H1 (cell line): ENCODE results near the gene DMRT1. TPM values are rescaled to one million over a fixed set of nuclear protein-coding genes. Genes with fewer than 3 reads are reported as not detected.

Experiments used
- CTCF ChIA-PET: fragments of 300-600 bp; sonication (Branson Sonifier 250); formaldehyde crosslinking; loops from one replicate; lab custom pipeline; 2021; ENCODE audit not compliant: partially characterized antibody; lab: Charles Lee
- POLR2A ChIA-PET: fragments of 300-600 bp; sonication (Branson Sonifier 250); formaldehyde crosslinking; loops from one replicate; lab custom pipeline; 2021; ENCODE audit warnings: inconsistent platforms; ENCODE audit not compliant: partially characterized antibody; lab: Charles Lee
- DNase-seq, 2 experiments: peaks; one replicate each; pipeline versions ENCODE4 v3.0.0 to v3.0.0-alpha.2; 2010 to 2022; ENCODE audit warnings: low spot score in 2 of 2, low read depth in 1 of 2, mixed read lengths in 1 of 2
- FAIRE-seq: peaks from 2 replicates; lab custom pipeline; 2011; peaks lifted over from hg19 to GRCh38; lab: Jason Lieb, UNC
- H2AFZ ChIP-seq: 2 replicates; pipeline ENCODE4 v1.8.1; 2012; ENCODE audit warnings: low read length, inconsistent platforms
- H2AK5ac ChIP-seq: 2 replicates; pipeline ENCODE4 v1.6.1; 2013; ENCODE audit warnings: low read depth, low read length
- H2BK120ac ChIP-seq: replicated peaks from 2 replicates; pipeline ENCODE3; 2013; ENCODE audit warnings: low read depth, low read length, inconsistent platforms
- H2BK12ac ChIP-seq: 2 replicates; pipeline ENCODE4 v1.6.1; 2013; ENCODE audit warnings: low read depth, low read length
- H2BK15ac ChIP-seq: 2 replicates; pipeline ENCODE4 v1.6.1; 2013; ENCODE audit warnings: low read length
- H2BK20ac ChIP-seq: 2 replicates; pipeline ENCODE4 v1.6.1; 2013; ENCODE audit warnings: low read length
- H2BK5ac ChIP-seq: 2 replicates; pipeline ENCODE4 v1.6.1; 2013; ENCODE audit warnings: low read depth, low read length
- H3K14ac ChIP-seq: 2 replicates; pipeline ENCODE4 v1.6.1; 2013; ENCODE audit warnings: inconsistent platforms; ENCODE audit not compliant: insufficient read length
- H3K18ac ChIP-seq: 2 replicates; pipeline ENCODE4 v1.6.1; 2013; ENCODE audit warnings: low read length; ENCODE audit errors: extremely low read depth
- H3K23ac ChIP-seq: 2 replicates; pipeline ENCODE4 v1.6.1; 2013; ENCODE audit warnings: inconsistent platforms; ENCODE audit not compliant: insufficient read length
- H3K23me2 ChIP-seq: 2 replicates; pipeline ENCODE4 v1.6.1; 2013; ENCODE audit warnings: low read depth, low read length
- H3K27ac ChIP-seq: 2 replicates; pipeline ENCODE4 v1.6.1; 2011; ENCODE audit warnings: low read depth, low read length, inconsistent platforms
- H3K27me3 ChIP-seq, 4 experiments: replicated peaks in 1 of 4; 1 replicate in 1 of 4; 2 replicates in 3 of 4; pipeline versions ENCODE4 v1.6.1 to v1.8.1; 2011 to 2013; ENCODE audit warnings: low read length in 3 of 4, mild to moderate bottlenecking in 3 of 4, inconsistent platforms in 2 of 4, mixed read lengths in 2 of 4, moderate library complexity in 1 of 4; ENCODE audit not compliant: control insufficient read depth in 3 of 4, insufficient read depth in 3 of 4; ENCODE audit errors: extremely low read depth in 1 of 4
- H3K36me3 ChIP-seq, 4 experiments: 2 replicates each; pipeline versions ENCODE4 v1.6.1 to v1.8.1; 2011 to 2013; ENCODE audit warnings: mild to moderate bottlenecking in 4 of 4, low read length in 3 of 4, moderate library complexity in 2 of 4, control low read depth in 1 of 4, inconsistent platforms in 1 of 4; ENCODE audit not compliant: insufficient read depth in 4 of 4, control insufficient read depth in 2 of 4
- H3K4ac ChIP-seq: replicated peaks from 2 replicates; pipeline ENCODE3; 2013; ENCODE audit warnings: low read length, low read depth, mixed read lengths, inconsistent platforms; ENCODE audit not compliant: insufficient read length
- H3K4me1 ChIP-seq, 4 experiments: replicated peaks in 1 of 4; 1 replicate in 1 of 4; 2 replicates in 3 of 4; pipeline versions ENCODE4 v1.6.1 to v1.8.1; 2011 to 2013; ENCODE audit warnings: low read length in 3 of 4, inconsistent platforms in 2 of 4, mixed read lengths in 1 of 4; ENCODE audit not compliant: insufficient read depth in 4 of 4, control insufficient read depth in 3 of 4
- H3K4me2 ChIP-seq, 2 experiments: 2 replicates each; pipeline versions ENCODE4 v1.6.1 to v1.8.1; 2011 to 2013; ENCODE audit warnings: low read depth in 2 of 2, low read length in 2 of 2, control low read depth in 1 of 2, inconsistent platforms in 1 of 2, mild to moderate bottlenecking in 1 of 2; ENCODE audit not compliant: insufficient read depth in 1 of 2
- H3K4me3 ChIP-seq, 4 experiments: fragments of 200-600, 300-600 bp in 1 of 4; sonication (generic), shearing (Covaris generic), sonication (Bioruptor Twin) in 1 of 4; 2 replicates each; pipeline versions ENCODE4 v1.5.1 to v1.8.1; 2011 to 2016; ENCODE audit warnings: low read length in 4 of 4, low read depth in 3 of 4, control low read depth in 2 of 4, inconsistent platforms in 2 of 4, mild to moderate bottlenecking in 2 of 4, mixed read lengths in 1 of 4, moderate library complexity in 1 of 4; ENCODE audit not compliant: insufficient read depth in 2 of 4; ENCODE audit errors: extremely low read depth in 1 of 4
- H3K56ac ChIP-seq: replicated peaks from 2 replicates; pipeline ENCODE3; 2013; ENCODE audit warnings: low read depth, mild to moderate bottlenecking, mixed read lengths, low read length, inconsistent platforms; ENCODE audit not compliant: insufficient read length
- H3K79me1 ChIP-seq: 2 replicates; pipeline ENCODE4 v1.6.1; 2013; ENCODE audit warnings: low read depth, low read length, control low read depth
- H3K79me2 ChIP-seq, 2 experiments: 2 replicates each; pipeline versions ENCODE4 v1.6.1 to v1.8.1; 2012 to 2013; ENCODE audit warnings: low read length in 2 of 2, mild to moderate bottlenecking in 2 of 2, inconsistent platforms in 1 of 2; ENCODE audit not compliant: insufficient read depth in 2 of 2, control insufficient read depth in 1 of 2
- H3K9ac ChIP-seq, 4 experiments: replicated peaks in 1 of 4; 1 replicate in 1 of 4; 2 replicates in 3 of 4; pipeline versions ENCODE4 v1.6.1 to v1.8.1; 2011 to 2013; ENCODE audit warnings: low read depth in 3 of 4, low read length in 3 of 4, control low read depth in 2 of 4, mild to moderate bottlenecking in 2 of 4, moderate library complexity in 2 of 4, inconsistent platforms in 1 of 4; ENCODE audit errors: extremely low read depth in 1 of 4
- H3K9me3 ChIP-seq, 2 experiments: 2 replicates each; pipeline versions ENCODE4 v1.6.1 to v1.8.1; 2012 to 2013; ENCODE audit warnings: mild to moderate bottlenecking in 2 of 2, moderate library complexity in 2 of 2, control low read depth in 1 of 2, inconsistent platforms in 1 of 2, low read depth in 1 of 2, low read length in 1 of 2, mixed read lengths in 1 of 2; ENCODE audit not compliant: insufficient read depth in 2 of 2
- H4K20me1 ChIP-seq, 2 experiments: replicated peaks in 1 of 2; 2 replicates each; pipeline versions ENCODE3 to v1.8.1; 2011 to 2013; ENCODE audit warnings: inconsistent platforms in 2 of 2, low read length in 2 of 2, mild to moderate bottlenecking in 1 of 2; ENCODE audit not compliant: insufficient read depth in 2 of 2, control insufficient read depth in 1 of 2
- H4K5ac ChIP-seq: 2 replicates; pipeline ENCODE4 v1.6.1; 2013; ENCODE audit warnings: low read length, low read depth, mixed read lengths, inconsistent platforms; ENCODE audit not compliant: insufficient read length
- H4K8ac ChIP-seq: 2 replicates; pipeline ENCODE4 v1.8.0; 2013; ENCODE audit warnings: mild to moderate bottlenecking, moderate library complexity, low read length, inconsistent platforms; ENCODE audit not compliant: insufficient read depth; ENCODE audit errors: extremely low read depth
- H4K91ac ChIP-seq: replicated peaks from 2 replicates; pipeline ENCODE3; 2013; ENCODE audit warnings: low read length, mixed read lengths, inconsistent platforms; ENCODE audit not compliant: insufficient read length
- HDAC2 ChIP-seq, 2 experiments: fragments of 300-600 bp in 1 of 2; sonication (generic) in 1 of 2; IDR thresholded peaks; 2 replicates each; pipeline ENCODE4 v1.6.1; 2011 to 2012; ENCODE audit warnings: low read depth in 2 of 2, low read length in 2 of 2, mild to moderate bottlenecking in 2 of 2, moderate library complexity in 2 of 2, borderline replicate concordance in 1 of 2, inconsistent platforms in 1 of 2
- WGBS, 2 experiments: shearing (Covaris generic) in 1 of 2; methylation state at CpG; one replicate each; pipeline versions ENCODE4 v1.1.6 to v1.1.7; 2013 to 2015; ENCODE audit warnings: low lambda C conversion rate in 2 of 2, mixed read lengths in 2 of 2, inconsistent platforms in 1 of 2, low coverage in 1 of 2, missing lambda C conversion rate in 1 of 2; ENCODE audit not compliant: insufficient replicate concordance in 2 of 2, insufficient coverage in 1 of 2, insufficient read length in 1 of 2; ENCODE audit errors: extremely low coverage in 1 of 2, missing lambda C conversion rate in 1 of 2; 5-methylcytosine and 5-hydroxymethylcytosine counted together
- polyA plus RNA-seq, 7 experiments: library from polyadenylated mRNA; depleted of rRNA in 3 of 7; stranded (reverse) in 5 of 7; unstranded in 2 of 7; fragments of >200 nt in 5 of 7; fragments of 200-250 nt in 2 of 7; gene quantifications; 1 replicate in 5 of 7; 2 replicates in 1 of 7; 4 replicates in 1 of 7; pipeline versions ENCODE4 v1.2.1 to v1.2.3, GENCODE V29; 2011 to 2013; ENCODE audit warnings: missing spikeins in 2 of 7, mixed read lengths in 2 of 7
- total RNA-seq: library from RNA; stranded (reverse); fragmentation: NEBNext Ultra II Directional; extraction: Animal tissue kit (Norgen Biotek cat#: 25700); gene quantifications from 2 replicates; pipeline ENCODE4 v1.2.1, GENCODE V29; 2021

The DMRT1 gene
- total and polyA plus RNA-seq, 2 of the 8 experiments (the other 6 are each of a cell fraction or from before 2014, with no cell fraction given), result 0.15 TPM; not detected in 1

- ChIA-PET POLR2A (no interaction called here), CTCF (interaction anchor here (0.6 to 7.9 kb wide), 9 partner anchors 11 to 167 kb away, joined by 3 to 51 read pairs (median 3); no protein-coding TSS in a partner anchor)
- FAIRE-seq (no peak), DNase-seq (no peak)
- Histone ChIP-seq H3K9ac (no peak overlapping the region), H2BK120ac (no peak overlapping the region), H3K4me1 (no peaks in the 10 kb centered on the region), H3K23ac (no peak overlapping the region), H2BK5ac (no peak overlapping the region), H3K36me3 (no peaks in the 10 kb centered on the region), H3K27ac (no peak overlapping the region), H3K27me3 (no peaks in the 10 kb centered on the region; a peak in 1 of 7 replicates), H3K56ac (no peak overlapping the region), H3K79me1 (no peaks in the 10 kb centered on the region), H4K5ac (no peak overlapping the region), H2AK5ac (no peak overlapping the region), H3K79me2 (no peaks in the 10 kb centered on the region), H2BK15ac (no peak overlapping the region), H4K8ac (no peak overlapping the region), H2BK20ac (no peak overlapping the region), H2BK12ac (no peak overlapping the region), H4K20me1 (no peaks in the 10 kb centered on the region), H3K4me3 (no peak overlapping the region), H3K23me2 (no peaks in the 10 kb centered on the region), H3K14ac (no peak overlapping the region), H3K18ac (no peak overlapping the region), H3K4ac (no peak overlapping the region), H4K91ac (no peak overlapping the region), H2AFZ (no peak overlapping the region), H3K9me3 (no peaks in the 10 kb centered on the region), H3K4me2 (no peak overlapping the region)
- 89% methylated on average over 7 of the region's 7 CpGs; no CpG with 5 or more reads in 1 of the 2 experiments for WGBS, 2 experiments
- no peak for TF ChIP-seq HDAC2 (IDR thresholded peaks at IDR 0.05; ENCODE audit: borderline replicate concordance in 1 of 2, low read depth in 2 of 2, low read length in 2 of 2)
Observed at GRCh38 chr9:880725-881124, 39.2 kb downstream of the DMRT1 start.
